Measurements from ENCODE around the gene LYSMD1.
"Not testable (repeated sequence)": the region's sequence is repeated elsewhere in the genome, so short reads cannot be mapped to it uniquely, and the experiment has no call there.

Gene LYSMD1, protein sequence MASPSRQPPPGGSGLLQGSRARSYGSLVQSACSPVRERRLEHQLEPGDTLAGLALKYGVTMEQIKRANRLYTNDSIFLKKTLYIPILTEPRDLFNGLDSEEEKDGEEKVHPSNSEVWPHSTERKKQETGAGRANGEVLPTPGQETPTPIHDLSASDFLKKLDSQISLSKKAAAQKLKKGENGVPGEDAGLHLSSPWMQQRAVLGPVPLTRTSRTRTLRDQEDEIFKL

DNA sequence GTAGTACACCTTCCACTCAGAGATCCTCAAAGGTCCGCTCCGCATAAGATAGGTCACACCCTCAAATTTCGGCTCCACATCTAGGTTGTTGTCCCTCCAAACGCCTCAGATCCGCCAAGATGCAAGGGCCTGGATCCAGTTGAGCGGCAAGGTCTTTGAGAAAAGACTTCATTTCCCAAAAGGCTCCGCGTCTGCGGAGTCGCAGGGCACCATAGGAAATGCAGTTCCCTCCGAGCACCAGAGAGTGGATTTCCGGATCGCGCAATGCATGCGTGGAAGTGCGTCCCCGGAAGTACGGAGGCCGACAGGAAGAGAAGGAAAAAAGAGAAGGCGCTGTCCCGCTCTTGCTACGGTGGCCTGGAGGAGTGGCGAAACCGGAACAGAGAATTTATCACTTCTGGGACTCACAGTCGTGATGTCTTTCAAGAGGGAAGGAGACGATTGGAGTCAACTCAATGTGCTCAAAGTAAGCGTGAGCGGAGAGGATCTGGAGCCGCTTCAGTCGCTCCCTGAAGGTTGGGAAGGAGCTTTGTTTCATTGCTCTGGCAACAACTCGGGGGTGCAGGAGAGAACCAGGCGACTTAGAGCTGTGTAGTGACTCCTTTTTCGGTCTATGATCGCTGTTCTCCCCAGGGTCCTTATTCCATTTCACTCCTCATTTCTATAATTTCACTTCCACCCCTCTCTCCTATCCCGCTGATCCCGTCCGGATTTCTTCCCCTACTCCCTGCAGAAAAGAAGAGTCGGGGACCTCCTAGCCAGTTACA lies at the start of gene LYSMD1, which contains the start of gene SCNM1:
LYSMD1 (minus strand) TSS at position 165 of the 767 bp plus-strand sequence. CDS start 644 bp downstream, outside the sequence.
SCNM1 (plus strand) TSS at position 407 of the 767 bp plus-strand sequence; CDS start at position 416, 9 bp downstream.
- peak; percentile 97 for ATAC-seq (replicated peaks; ENCODE audit: extremely low read depth, poor library complexity, severe bottlenecking)
- DNase-seq (ENCODE audit: low spot score in 2 of 2) = peak; percentile 89 to 94
- Mint-ChIP-seq H3K36me3 (ENCODE audit: insufficient read depth) (peaks cover 49% of the 10 kb centered on the region), H3K4me1 (peaks cover 48% of the 10 kb centered on the region), H3K27ac (ENCODE audit: low read depth) (peak within 1 kb of the TSS; percentile 96), H3K27me3 (no peaks in the 10 kb centered on the region), H3K9me3 (no peaks in the 10 kb centered on the region), H3K4me3 (peak within 1 kb of the TSS; percentile 89)

DNA sequence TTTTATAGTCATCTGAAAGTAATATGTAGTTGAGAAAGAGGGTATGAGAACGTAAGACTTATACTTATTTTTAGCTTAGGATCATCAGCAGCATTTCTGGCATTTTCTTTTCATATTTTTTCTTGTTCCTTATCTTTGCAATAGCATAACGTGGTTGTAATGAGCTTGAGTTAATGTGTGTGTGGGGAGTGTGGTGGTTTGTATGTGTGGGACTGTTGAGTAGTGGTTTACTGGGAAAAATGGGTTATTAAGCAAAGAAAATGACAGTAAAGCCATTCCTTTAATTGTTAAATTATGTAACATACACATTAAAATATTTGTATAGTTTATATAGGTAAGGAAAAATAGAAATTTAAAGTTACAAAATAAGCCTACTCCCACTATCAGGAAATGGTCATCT lies 47.9 kb upstream of the LYSMD1 start:
- Mint-ChIP-seq H3K36me3 (ENCODE audit: insufficient read depth) (peaks cover 19% of the 10 kb centered on the region), H3K27ac (ENCODE audit: low read depth) (no peak overlapping the region)
- no peak for ATAC-seq (replicated peaks; ENCODE audit: extremely low read depth, poor library complexity, severe bottlenecking)

DNA sequence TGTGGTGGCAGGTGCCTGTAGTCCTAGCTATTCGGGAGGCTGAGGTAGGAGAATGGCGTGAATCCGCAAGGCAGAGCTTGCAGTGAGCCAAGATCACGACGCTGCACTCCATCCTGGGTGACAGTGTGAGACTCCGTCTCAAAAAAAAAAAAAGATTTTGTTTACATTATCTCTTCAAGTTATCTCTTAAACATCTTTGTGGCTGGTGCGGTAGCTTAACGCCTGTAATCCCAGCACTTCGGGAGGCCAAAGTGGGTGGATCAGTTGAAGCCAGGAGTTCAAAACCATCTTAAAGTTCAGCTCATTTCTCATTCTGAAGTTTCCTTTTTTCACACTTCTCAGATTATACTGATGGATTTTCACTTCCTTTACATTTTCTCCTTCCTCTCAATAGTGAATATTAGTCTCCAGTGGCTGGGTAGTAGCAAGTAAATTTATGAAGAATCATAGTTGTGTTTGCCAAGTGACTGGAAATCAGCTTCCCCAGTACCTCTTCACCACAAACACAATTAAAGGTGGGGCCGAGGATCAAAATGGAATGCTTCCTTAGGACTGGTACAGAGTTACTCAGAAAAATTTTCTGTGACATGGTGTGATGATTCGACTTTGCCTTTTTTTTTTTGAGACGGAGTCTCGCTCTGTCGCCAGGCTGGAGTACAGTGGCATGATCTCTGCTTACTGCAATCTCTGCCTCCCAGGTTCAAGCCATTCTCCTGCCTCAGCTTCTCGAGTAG lies 46.4 kb upstream of the LYSMD1 start:
- H3K4me1 Mint-ChIP-seq = peaks cover 19% of the 10 kb centered on the region
- H3K27me3 Mint-ChIP-seq = no peaks in the 10 kb centered on the region
- H3K36me3 Mint-ChIP-seq (ENCODE audit: insufficient read depth) = peaks cover 25% of the 10 kb centered on the region
- peak overlapping the region; percentile 59 for H3K27ac Mint-ChIP-seq (ENCODE audit: low read depth)
- ATAC-seq (replicated peaks; ENCODE audit: extremely low read depth, poor library complexity, severe bottlenecking) (no peak), DNase-seq (ENCODE audit: low spot score in 2 of 2) (no peak)
- H3K9me3 Mint-ChIP-seq = no peaks in the 10 kb centered on the region
- H3K4me3 Mint-ChIP-seq = no peak overlapping the region

More for the DNA sequence above, 47.9 kb upstream of the LYSMD1 start:
- no peak for DNase-seq (ENCODE audit: low spot score in 2 of 2)
- Mint-ChIP-seq H3K4me1 (peaks cover 19% of the 10 kb centered on the region), H3K4me3 (no peak overlapping the region), H3K9me3 (no peaks in the 10 kb centered on the region), H3K27me3 (no peaks in the 10 kb centered on the region)

DNA sequence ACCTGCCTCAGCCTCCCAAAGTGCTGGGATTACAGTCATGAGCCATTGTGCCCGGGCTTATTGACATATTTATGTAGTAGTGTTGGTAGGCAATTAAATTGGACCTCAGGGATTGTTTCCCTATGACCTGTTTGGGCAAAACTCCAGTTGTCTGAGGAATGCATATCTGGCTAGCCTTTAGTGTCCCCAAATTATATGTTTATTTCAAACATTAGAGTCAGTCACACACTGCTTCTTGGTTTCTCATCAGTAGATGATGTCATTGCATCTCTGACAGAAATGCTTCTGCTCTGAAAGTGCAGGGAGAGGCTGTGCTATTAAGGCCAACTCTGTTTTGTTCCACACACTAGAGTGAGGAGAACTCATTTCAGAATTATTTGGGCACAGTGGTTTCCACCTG lies 45.1 kb upstream of the LYSMD1 start:
- peaks cover 33% of the 10 kb centered on the region for H3K36me3 Mint-ChIP-seq (ENCODE audit: insufficient read depth)
- DNase-seq (ENCODE audit: low spot score in 2 of 2) (no peak), ATAC-seq (replicated peaks; ENCODE audit: extremely low read depth, poor library complexity, severe bottlenecking) (no peak)
- no peak overlapping the region for H3K27ac Mint-ChIP-seq (ENCODE audit: low read depth)
- H3K27me3 Mint-ChIP-seq = no peaks in the 10 kb centered on the region
- H3K4me1 Mint-ChIP-seq = peaks cover 18% of the 10 kb centered on the region
- H3K4me3 Mint-ChIP-seq = no peak overlapping the region
- H3K9me3 Mint-ChIP-seq = no peaks in the 10 kb centered on the region

DNA sequence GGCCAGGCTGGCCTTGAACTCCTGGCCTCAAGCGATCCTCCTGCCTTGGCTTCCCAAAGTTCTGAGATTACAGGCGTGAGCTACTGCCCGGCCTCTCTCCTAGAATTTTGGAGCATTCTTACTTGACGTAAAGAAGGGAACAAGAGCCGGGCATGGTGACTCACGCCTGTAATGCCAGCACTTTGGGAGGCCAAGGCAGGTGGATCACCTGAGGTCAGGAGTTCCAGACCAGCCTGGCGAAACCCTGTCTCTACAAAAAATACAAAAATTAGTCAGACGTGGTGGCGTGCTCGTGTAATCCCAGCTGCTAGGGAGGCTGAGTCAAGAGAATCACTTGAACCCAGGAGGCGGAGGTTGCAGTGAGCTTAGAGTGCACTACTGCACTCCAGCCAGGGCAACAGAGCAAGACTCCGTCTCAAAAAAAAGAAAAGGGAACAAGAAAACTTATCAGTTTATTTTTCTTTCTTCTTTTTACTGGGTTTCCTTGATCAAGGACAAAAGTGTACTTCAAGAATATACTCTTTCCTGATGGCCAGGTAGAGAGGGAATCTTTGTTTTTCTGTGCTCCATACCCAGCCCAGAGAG lies 39.8 kb upstream of the LYSMD1 start:
- H3K9me3 Mint-ChIP-seq; H3K4me3 Mint-ChIP-seq; DNase-seq (ENCODE audit: low spot score in 2 of 2); ATAC-seq (replicated peaks; ENCODE audit: extremely low read depth, poor library complexity, severe bottlenecking); H3K27ac Mint-ChIP-seq (ENCODE audit: low read depth); H3K27me3 Mint-ChIP-seq: not testable (repeated sequence)
- Mint-ChIP-seq H3K36me3 (ENCODE audit: insufficient read depth) (peaks cover 31% of the 10 kb centered on the region), H3K4me1 (peaks cover 22% of the 10 kb centered on the region)

DNA sequence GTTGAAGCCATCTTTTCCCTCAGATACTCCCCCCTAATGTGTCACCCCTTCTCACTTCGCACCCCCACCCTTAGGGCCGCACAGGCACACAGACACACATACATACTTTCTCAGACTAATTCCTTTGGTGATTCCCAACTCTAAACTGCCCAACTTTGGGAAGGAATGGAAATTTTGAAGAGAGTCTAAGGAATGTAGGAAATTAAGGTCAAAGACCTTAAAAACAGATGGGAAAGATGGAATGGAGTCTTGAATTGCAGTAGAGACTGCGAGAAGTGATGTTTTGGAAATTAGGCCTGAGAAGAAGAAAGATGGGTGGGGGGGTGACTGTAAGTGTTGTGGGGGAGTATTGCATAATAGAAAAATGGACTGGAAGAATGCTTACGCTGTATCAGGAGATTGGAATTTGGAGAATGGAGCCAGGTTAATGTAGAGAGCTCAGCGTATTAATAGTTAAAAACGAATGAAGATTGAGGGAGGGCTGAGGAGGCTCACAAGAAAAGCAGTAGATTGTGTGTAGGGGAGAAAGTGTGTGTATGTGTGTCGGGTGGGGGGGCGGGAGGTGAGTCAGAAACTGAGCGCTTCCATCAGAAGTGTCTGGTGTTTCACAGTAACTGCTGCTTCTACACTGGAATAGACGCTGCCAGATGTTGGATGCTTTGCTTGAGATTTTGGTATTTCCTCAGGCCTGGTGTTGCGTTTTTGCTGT lies 34.3 kb upstream of the LYSMD1 start:
- no peak for ATAC-seq (replicated peaks; ENCODE audit: extremely low read depth, poor library complexity, severe bottlenecking)
- no peak for DNase-seq (ENCODE audit: low spot score in 2 of 2)
- peaks cover 45% of the 10 kb centered on the region for H3K4me1 Mint-ChIP-seq
- H3K4me3 Mint-ChIP-seq = peak overlapping the region; percentile 100
- peaks cover 29% of the 10 kb centered on the region for H3K36me3 Mint-ChIP-seq (ENCODE audit: insufficient read depth)
- no peaks in the 10 kb centered on the region for H3K9me3 Mint-ChIP-seq
- peak overlapping the region; percentile 100 for H3K27ac Mint-ChIP-seq (ENCODE audit: low read depth)
- no peaks in the 10 kb centered on the region for H3K27me3 Mint-ChIP-seq

DNA sequence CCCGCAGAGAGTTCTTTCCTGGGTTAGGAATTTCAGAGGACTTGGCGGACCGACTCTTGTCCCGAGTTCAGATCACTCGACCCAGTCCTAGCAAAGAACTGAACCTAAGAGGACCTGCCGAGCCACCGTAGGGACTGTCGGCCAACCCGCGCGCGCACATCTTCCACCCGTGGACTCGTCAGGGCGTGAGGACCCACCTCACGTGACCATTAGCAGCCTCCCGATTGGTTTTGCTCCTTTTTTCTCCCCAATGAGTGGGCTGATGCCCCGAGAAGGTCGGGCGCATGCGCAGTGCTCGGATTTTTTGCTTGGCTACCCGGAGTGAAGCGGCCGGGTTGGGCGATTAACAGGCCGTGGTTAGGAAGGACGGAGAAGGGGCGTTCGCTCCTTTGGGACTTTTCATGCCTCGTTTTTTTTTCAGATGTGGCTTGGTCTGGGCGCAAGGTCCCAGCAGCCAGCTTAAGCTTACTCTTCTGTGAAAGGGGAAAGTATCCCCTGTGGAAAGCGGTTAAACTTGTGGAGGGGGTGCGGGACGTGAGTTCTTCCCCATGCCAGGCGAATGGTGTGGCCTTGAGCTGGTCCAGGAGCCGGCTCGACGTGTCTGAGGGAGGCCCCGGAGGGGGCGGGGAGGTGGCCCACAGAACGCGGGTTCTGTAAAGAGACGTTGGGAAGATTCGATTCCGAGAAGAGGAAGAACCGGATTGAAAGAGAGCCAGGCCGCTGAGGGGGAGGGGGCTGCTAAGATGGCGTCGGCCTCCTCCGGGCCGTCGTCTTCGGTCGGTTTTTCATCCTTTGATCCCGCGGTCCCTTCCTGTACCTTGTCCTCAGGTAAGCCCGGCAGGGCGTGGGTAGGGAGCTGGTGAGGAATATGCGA lies 32.8 kb upstream of the LYSMD1 start, which contains the start of gene PIP5K1A:
PIP5K1A (plus strand) TSS at position 299 of the 874 bp plus-strand sequence; CDS start at position 744, 445 bp downstream.
- Mint-ChIP-seq H3K36me3 (ENCODE audit: insufficient read depth) (peaks cover 27% of the 10 kb centered on the region), H3K27me3 (no peaks in the 10 kb centered on the region), H3K9me3 (no peaks in the 10 kb centered on the region), H3K27ac (ENCODE audit: low read depth) (peak within 1 kb of the TSS; percentile 100), H3K4me1 (peaks cover 37% of the 10 kb centered on the region), H3K4me3 (peak within 1 kb of the TSS; percentile 100)
- ATAC-seq (replicated peaks; ENCODE audit: extremely low read depth, poor library complexity, severe bottlenecking) = peak; percentile 97
- DNase-seq (ENCODE audit: low spot score in 2 of 2) = peak; percentile 94 to 97

DNA sequence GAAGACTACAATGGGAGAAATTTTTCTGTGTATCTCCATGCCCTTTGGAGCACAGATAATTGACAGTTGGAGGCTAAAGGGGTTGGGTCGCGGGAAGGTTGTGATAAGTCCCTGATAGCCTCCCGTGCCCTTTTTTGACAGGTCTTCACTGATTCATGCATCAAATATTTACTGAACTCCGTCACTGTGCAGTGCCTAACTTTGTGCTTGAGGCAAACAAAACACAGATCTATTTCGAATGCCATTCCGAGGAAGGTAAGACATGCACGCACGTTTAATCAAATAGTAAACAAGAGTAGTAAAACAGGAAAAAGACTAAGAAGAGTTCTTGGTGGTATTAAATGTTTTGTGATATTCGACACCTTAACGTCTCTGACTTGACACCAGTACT lies 32.2 kb upstream of the LYSMD1 start:
- no peak for ATAC-seq (replicated peaks; ENCODE audit: extremely low read depth, poor library complexity, severe bottlenecking)
- Mint-ChIP-seq H3K4me1 (peaks cover 37% of the 10 kb centered on the region), H3K9me3 (no peaks in the 10 kb centered on the region), H3K36me3 (ENCODE audit: insufficient read depth) (peaks cover 23% of the 10 kb centered on the region), H3K27me3 (no peaks in the 10 kb centered on the region), H3K4me3 (peak overlapping the region; percentile 100), H3K27ac (ENCODE audit: low read depth) (peak overlapping the region; percentile 100)
- no peak for DNase-seq (ENCODE audit: low spot score in 2 of 2)

DNA sequence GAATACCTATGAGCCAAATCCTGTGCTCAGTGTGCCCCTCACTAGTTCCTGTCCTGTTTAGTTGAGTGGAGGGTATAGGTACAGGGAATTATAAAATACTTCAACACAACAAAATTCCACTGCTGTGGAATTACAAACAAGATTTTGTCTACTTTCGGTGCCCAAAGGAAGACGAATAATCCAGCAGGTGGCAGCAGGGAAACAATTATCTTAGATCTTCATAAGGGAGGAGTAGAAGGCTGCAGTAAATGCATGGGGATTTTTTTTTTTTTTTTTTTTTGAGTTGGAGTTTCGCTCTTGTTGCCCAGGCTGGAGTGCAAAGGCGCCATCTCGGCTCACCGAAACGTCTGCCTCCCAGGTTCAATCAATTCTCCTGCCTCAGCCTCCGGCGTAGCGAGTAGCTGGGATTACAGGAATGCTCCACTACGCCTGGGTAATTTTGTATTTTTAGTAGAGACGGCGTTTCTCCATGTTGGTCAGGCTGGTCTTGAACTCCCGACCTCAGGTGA lies 30.6 kb upstream of the LYSMD1 start:
- Mint-ChIP-seq H3K36me3 (ENCODE audit: insufficient read depth) (peaks cover 21% of the 10 kb centered on the region), H3K4me3 (peak overlapping the region; percentile 41), H3K27ac (ENCODE audit: low read depth) (no peak overlapping the region), H3K4me1 (peaks cover 33% of the 10 kb centered on the region), H3K27me3 (no peaks in the 10 kb centered on the region), H3K9me3 (no peaks in the 10 kb centered on the region)
- DNase-seq (ENCODE audit: low spot score in 2 of 2) = peak in 1 of 2 donors; percentile 37
- no peak for ATAC-seq (replicated peaks; ENCODE audit: extremely low read depth, poor library complexity, severe bottlenecking)

DNA sequence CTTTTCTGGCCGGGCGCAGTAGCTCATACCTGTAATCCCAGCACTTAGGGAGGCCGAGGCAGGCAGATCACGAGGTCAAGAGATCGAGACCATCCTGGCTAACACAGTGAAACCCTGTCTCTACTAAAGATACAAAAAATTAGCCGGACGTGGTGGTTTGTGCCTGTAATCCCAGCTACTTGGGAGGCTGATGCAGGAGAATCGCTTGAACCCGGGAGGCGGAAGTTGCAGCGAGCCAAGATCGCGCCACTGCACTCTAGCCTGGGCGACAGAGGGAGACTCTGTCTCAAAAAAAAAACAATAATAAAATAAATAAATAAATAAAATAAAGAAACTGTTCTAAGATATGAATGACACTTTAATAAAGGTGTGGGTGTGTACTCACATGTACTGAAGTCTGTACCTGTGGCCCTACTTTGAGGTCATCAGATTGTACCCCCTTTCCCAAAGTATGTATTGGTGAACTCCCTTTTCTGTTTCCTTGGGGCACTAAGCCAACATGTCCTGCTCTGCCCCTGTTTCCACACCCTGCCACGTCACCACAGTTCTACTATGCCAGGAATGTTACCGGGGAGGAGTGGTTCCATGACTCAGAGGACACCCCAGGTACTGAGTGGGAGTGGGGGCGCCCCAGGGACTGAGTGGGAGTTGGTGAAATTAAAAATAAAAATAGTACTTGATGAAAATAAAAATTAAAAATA lies 29.3 kb upstream of the LYSMD1 start:
- H3K27me3 Mint-ChIP-seq; H3K27ac Mint-ChIP-seq (ENCODE audit: low read depth); ATAC-seq (replicated peaks; ENCODE audit: extremely low read depth, poor library complexity, severe bottlenecking); DNase-seq (ENCODE audit: low spot score in 2 of 2); H3K4me3 Mint-ChIP-seq; H3K9me3 Mint-ChIP-seq: not testable (repeated sequence)
- peaks cover 35% of the 10 kb centered on the region for H3K4me1 Mint-ChIP-seq
- H3K36me3 Mint-ChIP-seq (ENCODE audit: insufficient read depth) = peaks cover 22% of the 10 kb centered on the region

Measured in central memory CD8-positive, alpha-beta T cell (primary cell).